K562 (cell line): Measurements from ENCODE around the gene RPS6KA2. TPM values are rescaled to one million over a fixed set of nuclear protein-coding genes. Genes with fewer than 3 reads are reported as not detected.
A peak's percentile ranks its signal among the peaks of the same experiment; 100 is the strongest.

Source experiments
- ATAC-seq: fragments of 200-7000 bp; cut with Tn5 transposase; 3 replicates; pipeline ENCODE4 v1.9.1; 2020; ENCODE audit warnings: moderate library complexity
- BruUV-seq: library from RNA; stranded (reverse); fragments of 400-500 nt; replicated peaks from 2 replicates; lab custom pipeline; 2021; lab: Mats Ljungman, UMichigan
- CTCF ChIA-PET: fragments of 300-600 bp; formaldehyde crosslinking; extraction: SDS; loops from one replicate; lab custom pipeline; 2021; ENCODE audit warnings: low intra/inter-chr PET ratio; lab: Yijun Ruan, JAX
- POLR2A ChIA-PET: fragments of 300-600, 350-650 bp; sonication (Branson Sonifier 250); formaldehyde crosslinking; extraction: SDS; loops from one replicate; lab custom pipeline; 2021; ENCODE audit warnings: antibody characterized with exemption, inconsistent platforms; lab: Yijun Ruan, JAX
- DNase-seq, 4 experiments: peaks; one replicate each; pipeline versions ENCODE4 v3.0.0 to v3.0.0-alpha.2; 2011 to 2018; ENCODE audit warnings: low spot score in 3 of 4, mixed read lengths in 3 of 4; ENCODE audit errors: extremely low read depth in 1 of 4
- FAIRE-seq: peaks from 2 replicates; lab custom pipeline; 2011; peaks lifted over from hg19 to GRCh38; lab: Jason Lieb, UNC
- H2AFZ ChIP-seq: 2 replicates; pipeline ENCODE4 v1.6.0; 2011; ENCODE audit warnings: low read depth, low read length, control low read depth, inconsistent platforms
- H3K27ac ChIP-seq: fragments of 200-600 bp; 3 replicates; pipeline ENCODE4 v1.8.0; 2011; ENCODE audit warnings: low read depth, mild to moderate bottlenecking, control low read depth, inconsistent platforms, low read length, moderate library complexity, mixed read lengths; ENCODE audit errors: extremely low read depth
- H3K27me3 ChIP-seq, 2 experiments: fragments of 300-600 bp in 1 of 2; 2 replicates in 1 of 2; 3 replicates in 1 of 2; pipeline versions ENCODE4 v1.6.0 to v1.8.0; 2011; ENCODE audit warnings: inconsistent platforms in 2 of 2, low read length in 2 of 2, mild to moderate bottlenecking in 1 of 2, mixed read lengths in 1 of 2, moderate library complexity in 1 of 2; ENCODE audit not compliant: control insufficient read depth in 2 of 2, insufficient read depth in 2 of 2
- H3K36me3 ChIP-seq: fragments of 300-600 bp; 3 replicates; pipeline ENCODE4 v1.8.0; 2011; ENCODE audit warnings: mild to moderate bottlenecking, low read length, inconsistent platforms; ENCODE audit not compliant: control insufficient read depth, insufficient read depth
- H3K4me1 ChIP-seq, 2 experiments: fragments of 200-600 bp in 1 of 2; replicated peaks in 1 of 2; 2 replicates in 1 of 2; 3 replicates in 1 of 2; pipeline versions ENCODE4 v1.5.1 to v1.8.0; 2011; ENCODE audit warnings: inconsistent platforms in 2 of 2, low read length in 2 of 2, mild to moderate bottlenecking in 1 of 2, mixed read lengths in 1 of 2, moderate library complexity in 1 of 2; ENCODE audit not compliant: control insufficient read depth in 2 of 2, insufficient read depth in 2 of 2
- H3K4me2 ChIP-seq: 2 replicates; pipeline ENCODE4 v1.6.1; 2011; ENCODE audit warnings: low read length, control low read depth, inconsistent platforms, mixed read lengths; ENCODE audit not compliant: insufficient read depth
- H3K4me3 ChIP-seq: fragments of 200-600 bp; sonication (generic), shearing (Covaris generic); 2 replicates; pipeline ENCODE4 v1.5.1; 2016; ENCODE audit warnings: control low read depth, inconsistent platforms
- H3K79me2 ChIP-seq: fragments of 200-600 bp; 3 replicates; pipeline ENCODE4 v1.8.0; 2011; ENCODE audit warnings: low read length, inconsistent platforms; ENCODE audit not compliant: control insufficient read depth, insufficient read depth
- H3K9ac ChIP-seq, 2 experiments: 2 replicates each; pipeline versions ENCODE4 v1.6.0 to v1.6.1; 2011; ENCODE audit warnings: low read depth in 2 of 2, low read length in 2 of 2, control low read depth in 1 of 2, inconsistent platforms in 1 of 2, mild to moderate bottlenecking in 1 of 2, mixed read lengths in 1 of 2; ENCODE audit not compliant: insufficient read depth in 1 of 2
- H3K9me1 ChIP-seq: one replicate; pipeline ENCODE4 v1.6.0; 2011; ENCODE audit warnings: inconsistent platforms, mild to moderate bottlenecking, low read length, moderate library complexity; ENCODE audit not compliant: control insufficient read depth, insufficient read depth
- H3K9me3 ChIP-seq: replicated peaks from 2 replicates; pipeline ENCODE4 v1.5.1; 2011; ENCODE audit warnings: low read depth, low read length, inconsistent platforms; ENCODE audit not compliant: control insufficient read depth, insufficient read depth
- H4K20me1 ChIP-seq: replicated peaks from 2 replicates; pipeline ENCODE4 v1.6.1; 2011; ENCODE audit warnings: low read length, inconsistent platforms, mixed read lengths; ENCODE audit not compliant: control insufficient read depth, insufficient read depth
- CEBPG ChIP-seq, 3 experiments: fragments of 200-800 bp in 1 of 3; sonication (Bioruptor generic) in 1 of 3; sonication (generic) in 1 of 3; formaldehyde crosslinking in 1 of 3; IDR thresholded peaks in 2 of 3; conservative IDR thresholded peaks in 1 of 3; 2 replicates each; pipeline versions ENCODE4 v1.6.1 to v1.8.0; 2016 to 2022; ENCODE audit warnings: missing compliant biosample characterization in 2 of 3, missing genetic modification characterization in 2 of 3, mild to moderate bottlenecking in 1 of 3, missing genetic modification reagents in 1 of 3
- DIDO1 ChIP-seq: fragments of 450-650 bp; IDR thresholded peaks from 2 replicates; pipeline ENCODE4 v1.6.1; 2016; ENCODE audit warnings: low read depth, missing biosample characterization, missing genetic modification characterization
- HDAC8 ChIP-seq: fragments of 450-650 bp; IDR thresholded peaks from 2 replicates; pipeline ENCODE4 v1.6.1; 2016; ENCODE audit warnings: mild to moderate bottlenecking, missing genetic modification characterization, moderate library complexity, missing compliant biosample characterization
- HNRNPLL ChIP-seq: fragments of 200-400 bp; formaldehyde crosslinking; IDR thresholded peaks from 2 replicates; pipeline ENCODE4 v1.6.1; 2017; ENCODE audit warnings: low read length, low read depth, mild to moderate bottlenecking; ENCODE audit not compliant: poor library complexity, severe bottlenecking
- NR1H2 ChIP-seq: sonication (generic); formaldehyde crosslinking; IDR thresholded peaks from 2 replicates; pipeline ENCODE4 v1.4.0; 2020; ENCODE audit warnings: mild to moderate bottlenecking, missing genetic modification reagents
- PKNOX1 ChIP-seq: fragments of 450-650 bp; IDR thresholded peaks from 2 replicates; pipeline ENCODE4 v1.6.1; 2016
- TAF9B ChIP-seq: fragments of 450-650 bp; IDR thresholded peaks from 2 replicates; pipeline ENCODE4 v1.6.1; 2018; ENCODE audit warnings: mild to moderate bottlenecking; ENCODE audit not compliant: partially characterized antibody
- U2AF2 ChIP-seq: fragments of 200-400 bp; formaldehyde crosslinking; optimal IDR thresholded peaks from 2 replicates; pipeline ENCODE3; 2017; ENCODE audit warnings: low read depth, mild to moderate bottlenecking, low read length
- ZNF165 ChIP-seq: fragments of 250-450 bp; sonication (Bioruptor Pico); IDR thresholded peaks from 2 replicates; pipeline ENCODE4 v1.4.0; 2020; ENCODE audit warnings: borderline replicate concordance
- ZNF316 ChIP-seq: fragments of 450-650 bp; IDR thresholded peaks from 2 replicates; pipeline ENCODE4 v1.6.1; 2016
- WGBS: fragments of 100-300 bp; shearing (Covaris generic); methylation state at CpG from one replicate; pipeline ENCODE4 v1.1.6; 2016; ENCODE audit warnings: low coverage, mixed read lengths; ENCODE audit not compliant: insufficient coverage; ENCODE audit errors: missing lambda C conversion rate; 5-methylcytosine and 5-hydroxymethylcytosine counted together
- in situ Hi-C: fragments of 300-500 bp; cut with MboI; formaldehyde crosslinking; loops from 4 replicates; pipeline ENCODE4 v1.15.0; 2018; ENCODE audit warnings: inconsistent platforms, mixed read lengths
- intact Hi-C: fragments of 100-400 bp; cut with micrococcal nuclease; formaldehyde crosslinking; loops from 2 replicates; pipeline ENCODE4 v1.14.2; 2022
- polyA plus RNA-seq, 8 experiments: library from polyadenylated mRNA; depleted of rRNA in 4 of 8; stranded (reverse) in 5 of 8; unstranded in 3 of 8; fragments of >200 nt; fragmentation: Nextera tagmentation in 2 of 8; fragmentation: Illumina TruSeq in 1 of 8; extraction: Ambion mirVana in 2 of 8; extraction: Trizol in 1 of 8; gene quantifications; 2 replicates each; pipeline versions ENCODE4 v1.2.1 to v1.2.3, GENCODE V29; 2011 to 2014; ENCODE audit warnings: inconsistent platforms in 1 of 8, missing spikeins in 1 of 8
- total RNA-seq, 7 experiments: library from RNA; depleted of rRNA in 6 of 7; stranded (reverse); fragments of >200 nt in 6 of 7; fragmentation: Illumina TruSeq in 2 of 7; extraction: Trizol in 2 of 7; gene quantifications; 2 replicates each; pipeline versions ENCODE4 v1.2.1 to v1.2.3, GENCODE V29; 2011 to 2021; ENCODE audit warnings: low replicate concordance in 1 of 7
- TF ChIP-seq, protein P1 (sequence below): sonication (generic); formaldehyde crosslinking; IDR thresholded peaks from 2 replicates; pipeline ENCODE4 v1.8.0; 2022; ENCODE audit warnings: missing genetic modification reagents, mild to moderate bottlenecking, moderate library complexity, borderline replicate concordance

RPS6KA2 gene
- total and polyA plus RNA-seq, 9 of the 15 experiments (the other 6 are each of a cell fraction or from before 2014, with no cell fraction given) = 0.29 to 1.00 (median 0.53) TPM

- H3K4me3 ChIP-seq = no peak overlapping the region
- no peaks in the 10 kb centered on the region for H3K36me3 ChIP-seq
- no peaks in the 10 kb centered on the region for H3K79me2 ChIP-seq
- FAIRE-seq (no peak), DNase-seq (no peak), ATAC-seq (no peak)
- BruUV-seq = no TSS peak
- no peak overlapping the region for H3K27ac ChIP-seq
- no peaks in the 10 kb centered on the region for H3K9me3 ChIP-seq
- no peak overlapping the region for H2AFZ ChIP-seq
- CTCF ChIA-PET = no interaction called here
- no peaks in the 10 kb centered on the region for H3K9me1 ChIP-seq
- intact Hi-C loops (no loop called here), in situ Hi-C loops (no loop called here)
- no peak overlapping the region for H3K4me2 ChIP-seq
- peaks cover 23 to 49% of the 10 kb centered on the region in 2 experiments for H3K27me3 ChIP-seq
- H3K4me1 ChIP-seq = no peaks in the 10 kb centered on the region
- TF ChIP-seq CEBPG (CRISPR knock-in tag; IDR thresholded peaks at IDR 0.05) = 0 out of 2 replicates have a peak, but pooled peaks have one; percentile 21
- no peak for TF ChIP-seq CEBPG (tag; conservative IDR thresholded peaks at IDR 0.05 in 1 of 2, IDR thresholded peaks at IDR 0.05 in 1 of 2)
- TF ChIP-seq TAF9B = no peak
- POLR2A ChIA-PET = interaction anchor here (1.2 kb wide), 1 partner anchor 10 kb away, joined by 3 read pairs; no protein-coding TSS in a partner anchor
- 1% methylated on average over 9 of the region's 9 CpGs for WGBS
- peaks cover 3% of the 10 kb centered on the region; the same call in 1 of the 2 replicates for H4K20me1 ChIP-seq
- no peak overlapping the region for H3K9ac ChIP-seq
These were observed 34.2 kb downstream of the RPS6KA2 start for GRCh38 chr6:166592821-166593220.

- BruUV-seq = no TSS peak
- in situ Hi-C loops = no loop called here
- TF ChIP-seq PKNOX1 (no peak), ZNF165 (CRISPR knock-in tag) (no peak), HDAC8 (no peak), NR1H2 (CRISPR knock-in tag) (no peak), HNRNPLL (no peak), U2AF2 (no peak), DIDO1 (tag) (no peak), ZNF316 (no peak)
- TF ChIP-seq, protein P1, sequence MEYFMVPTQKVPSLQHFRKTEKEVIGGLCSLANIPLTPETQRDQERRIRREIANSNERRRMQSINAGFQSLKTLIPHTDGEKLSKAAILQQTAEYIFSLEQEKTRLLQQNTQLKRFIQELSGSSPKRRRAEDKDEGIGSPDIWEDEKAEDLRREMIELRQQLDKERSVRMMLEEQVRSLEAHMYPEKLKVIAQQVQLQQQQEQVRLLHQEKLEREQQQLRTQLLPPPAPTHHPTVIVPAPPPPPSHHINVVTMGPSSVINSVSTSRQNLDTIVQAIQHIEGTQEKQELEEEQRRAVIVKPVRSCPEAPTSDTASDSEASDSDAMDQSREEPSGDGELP = no peak
These were observed 35.0 kb downstream of the RPS6KA2 start for GRCh38 chr6:166591961-166592520.

More at GRCh38 chr6:166591961-166592520, 35.0 kb downstream of the RPS6KA2 start:
- WGBS = 0% methylated on average over 7 of the region's 7 CpGs
- CTCF ChIA-PET = no interaction called here
- POLR2A ChIA-PET = interaction anchor here (0.6 kb wide), 1 partner anchor 19 kb away, joined by 3 read pairs; no protein-coding TSS in a partner anchor
- no peak for DNase-seq
- no peaks in the 10 kb centered on the region for H3K36me3 ChIP-seq
- H3K4me3 ChIP-seq = no peak overlapping the region
- no peaks in the 10 kb centered on the region for H3K79me2 ChIP-seq
- ATAC-seq = no peak
- H3K27me3 ChIP-seq = peaks cover 23 to 47% of the 10 kb centered on the region in 2 experiments
- no peak overlapping the region for H2AFZ ChIP-seq
- intact Hi-C loops = no loop called here
- no peak for FAIRE-seq
- no peak overlapping the region for H3K4me2 ChIP-seq
- H3K9me1 ChIP-seq = no peaks in the 10 kb centered on the region
- no peaks in the 10 kb centered on the region for H3K9me3 ChIP-seq
- H3K27ac ChIP-seq = no peak overlapping the region
- H3K4me1 ChIP-seq = no peaks in the 10 kb centered on the region
- peaks cover 3% of the 10 kb centered on the region; the same call in 1 of the 2 replicates for H4K20me1 ChIP-seq
- no peak overlapping the region for H3K9ac ChIP-seq
